Activated CD4-positive, CD25-positive, alpha-beta regulatory T cell treated with anti-CD3 and anti-CD28 coated beads, Interleukin-2, amount 50 U/mL, for 16 hours (primary cell): ENCODE results near the gene OGT.

Experiments
- DNase-seq: peaks from one replicate; pipeline ENCODE4 v3.0.0-alpha.2; 2020; ENCODE audit warnings: low read depth, low spot score

The OGT gene

DNA sequence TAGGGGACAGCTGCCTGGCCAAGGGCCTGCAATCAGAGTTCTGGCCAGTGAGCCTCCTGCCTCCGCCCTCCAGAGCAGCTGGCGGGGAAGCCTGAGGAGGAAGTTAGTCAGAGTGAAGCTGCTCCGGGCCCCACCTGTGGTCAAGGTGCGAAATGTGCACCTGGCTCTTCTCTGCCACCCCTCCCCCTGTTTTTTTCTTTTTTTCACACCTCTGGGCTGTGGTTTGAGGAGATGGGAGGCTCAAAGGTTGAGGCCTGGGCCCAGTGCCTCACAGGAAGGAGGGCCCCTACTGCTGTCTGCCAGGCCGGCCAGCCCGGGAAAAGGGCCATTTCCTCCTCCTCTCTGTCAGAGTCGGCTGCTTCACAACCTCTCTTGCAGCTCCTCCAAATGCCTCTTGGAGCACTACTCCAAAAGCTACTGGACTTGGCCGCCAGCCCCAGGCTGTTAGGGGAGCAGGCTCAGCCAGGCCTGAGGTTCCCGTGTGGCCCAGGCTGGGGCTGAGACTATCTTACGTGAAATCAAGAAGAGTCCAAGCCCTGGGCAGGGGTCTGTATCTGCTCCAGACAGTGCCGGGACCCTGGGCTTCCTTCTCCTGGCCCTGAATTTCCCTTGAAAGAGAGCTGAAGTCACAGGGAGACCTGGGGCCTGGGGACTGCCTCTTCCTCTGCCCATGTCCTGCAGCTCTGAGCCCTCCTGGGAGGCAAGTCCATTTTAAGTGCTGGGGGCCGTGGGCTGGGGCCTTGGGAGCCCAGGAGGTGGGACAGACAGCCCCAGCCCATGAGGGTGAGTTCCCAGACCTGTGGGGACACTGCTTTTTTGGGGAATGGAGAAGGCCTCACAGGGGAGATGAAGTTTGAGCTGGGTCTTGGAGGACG, 89.9 kb downstream of the OGT start:
- peak; percentile 24 for DNase-seq

DNA sequence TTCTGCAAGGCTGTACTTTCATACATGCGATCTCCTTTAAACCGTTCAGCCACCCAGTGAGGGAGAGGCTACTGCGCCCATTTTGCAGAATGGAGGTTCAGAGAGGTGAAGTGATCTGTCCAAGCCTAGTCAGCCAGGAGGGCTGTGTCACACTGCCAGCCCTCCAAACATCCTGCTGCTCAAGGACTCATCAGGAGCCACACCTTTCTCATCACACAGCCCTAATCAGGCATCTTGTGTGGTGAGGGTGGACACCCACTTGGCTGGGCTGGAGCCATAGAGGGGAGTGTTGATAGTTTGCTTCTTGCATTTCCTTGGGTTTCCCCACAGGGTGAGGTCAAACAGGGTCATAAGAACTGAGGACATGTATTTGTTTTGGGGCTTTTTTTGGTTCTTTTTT, 90.8 kb downstream of the OGT start:
- no peak for DNase-seq

- no peak for DNase-seq
Measured at GRCh38 chrX:71625471-71625870, 92.6 kb downstream of the OGT start.
